ENCODE data around the gene HOOK1.

Gene HOOK1

GRCh38 chr1:59814901-59815825 is at the start of gene HOOK1:
HOOK1 (plus strand) TSS chr1:59814949; CDS start chr1:59815118, 169 bp downstream.
- DNase-seq, result peak; percentile 25

- peak; percentile 10 for DNase-seq
Measured at GRCh38 chr1:59765011-59765730, 49.6 kb upstream of the HOOK1 start.

GRCh38 chr1:59766227-59766855 is 48.4 kb upstream of the HOOK1 start:
- DNase-seq, result no peak

- no peak for DNase-seq
Measured at GRCh38 chr1:59767119-59767518, 47.6 kb upstream of the HOOK1 start.

- no peak for DNase-seq
Measured at GRCh38 chr1:59768792-59769735, 45.7 kb upstream of the HOOK1 start.

GRCh38 chr1:59769736-59770095 is 45.0 kb upstream of the HOOK1 start:
- no peak for DNase-seq

- DNase-seq, result no peak
Measured at GRCh38 chr1:59771361-59771760, 43.4 kb upstream of the HOOK1 start.

GRCh38 chr1:59775480-59775879 is 39.3 kb upstream of the HOOK1 start:
- no peak for DNase-seq

- no peak for DNase-seq
Measured at GRCh38 chr1:59776960-59777852, 37.5 kb upstream of the HOOK1 start.

GRCh38 chr1:59779949-59780348 is 34.8 kb upstream of the HOOK1 start:
- no peak for DNase-seq

- no peak for DNase-seq
Measured at GRCh38 chr1:59788825-59789224, 25.9 kb upstream of the HOOK1 start.

- DNase-seq, result no peak
Measured at GRCh38 chr1:59798600-59798999, 16.1 kb upstream of the HOOK1 start.

GRCh38 chr1:59803458-59804038 is 11.2 kb upstream of the HOOK1 start:
- no peak for DNase-seq

- DNase-seq, result no peak
Measured at GRCh38 chr1:59804301-59804700, 10.4 kb upstream of the HOOK1 start.

- no peak for DNase-seq
Measured at GRCh38 chr1:59805554-59805953, 9.2 kb upstream of the HOOK1 start.

GRCh38 chr1:59814180-59814900 is 409 bp upstream of the HOOK1 start:
- peak; percentile 96 for DNase-seq

GRCh38 chr1:59815892-59816291 is 1.1 kb downstream of the HOOK1 start:
- no peak for DNase-seq

GRCh38 chr1:59816318-59816878 is 1.6 kb downstream of the HOOK1 start:
- DNase-seq, result no peak

- no peak for DNase-seq
Measured at GRCh38 chr1:59819566-59820438, 5.1 kb downstream of the HOOK1 start.

Measured in DMS79 treated with DMSO at 0.1 percent for 48 hours (cell line).